ENCODE measurements around the gene NEURL1B. TPM values are rescaled to one million over a fixed set of nuclear protein-coding genes. Genes with fewer than 3 reads are reported as not detected.

Gene NEURL1B
- total and polyA plus RNA-seq, 4 donors, result 1.5 to 10.0 (median 5.5) TPM

- TF ChIP-seq CTCF (IDR thresholded peaks at IDR 0.05; ENCODE audit: low read depth, low read length, missing input control) (no peak), ATF3 (IDR thresholded peaks at IDR 0.05) (no peak), MAX (IDR thresholded peaks at IDR 0.05) (no peak), ZBTB33 (IDR thresholded peaks at IDR 0.05) (no peak), FOXA1 (IDR thresholded peaks at IDR 0.05) (no peak), SP1 (IDR thresholded peaks at IDR 0.05) (peak; percentile 57), HNF4G (IDR thresholded peaks at IDR 0.05) (no peak), RXRA (IDR thresholded peaks at IDR 0.05) (peak; percentile 79 to 80), RAD21 (IDR thresholded peaks at IDR 0.05) (peak in 1 of 2 donors; percentile 13), JUND (IDR thresholded peaks at IDR 0.05) (no peak), NR2F2 (IDR thresholded peaks at IDR 0.05) (peak; percentile 97)
- DNase-seq (ENCODE audit: low spot score), result no peak
- H3K9me3 ChIP-seq (ENCODE audit: control insufficient read depth in 4 of 4, low read length in 3 of 4), result peaks cover 0 to 2% (median 0%) of the 10 kb centered on the region in 4 donors
- WGBS, result 57% methylated on average over 4 of the region's 4 CpGs
- H3K36me3 ChIP-seq (ENCODE audit: control insufficient read depth in 4 of 4, insufficient read depth in 3 of 4, low read depth in 1 of 4, low read length in 3 of 4), result no peaks in the 10 kb centered on the region
- peak overlapping the region in 1 of 2 donors; percentile 54 for H3K27ac ChIP-seq (ENCODE audit: low read depth in 1 of 2, low read length in 2 of 2)
- no peaks in the 10 kb centered on the region for H3K27me3 ChIP-seq (ENCODE audit: control insufficient read depth in 4 of 4, insufficient read depth in 4 of 4, low read length in 3 of 4)
- H3K4me1 ChIP-seq (ENCODE audit: control insufficient read depth in 4 of 4, insufficient read depth in 4 of 4, low read length in 3 of 4), result no peaks in the 10 kb centered on the region
- no peak overlapping the region for H3K9ac ChIP-seq (ENCODE audit: low read depth in 1 of 2, low read length in 2 of 2)
- H3K4me3 ChIP-seq (ENCODE audit: low read depth in 1 of 3, low read length in 3 of 3), result no peak overlapping the region
These were observed 34.8 kb upstream of the NEURL1B start for GRCh38 chr5:172606156-172606785.

- Histone ChIP-seq H3K9me3 (ENCODE audit: control insufficient read depth in 4 of 4, low read length in 3 of 4) (peaks cover 0 to 2% (median 0%) of the 10 kb centered on the region in 4 donors), H3K27ac (ENCODE audit: low read depth in 1 of 2, low read length in 2 of 2) (peak overlapping the region; percentile 13 to 47), H3K36me3 (ENCODE audit: control insufficient read depth in 4 of 4, insufficient read depth in 3 of 4, low read depth in 1 of 4, low read length in 3 of 4) (no peaks in the 10 kb centered on the region), H3K4me1 (ENCODE audit: control insufficient read depth in 4 of 4, insufficient read depth in 4 of 4, low read length in 3 of 4) (no peaks in the 10 kb centered on the region), H3K27me3 (ENCODE audit: control insufficient read depth in 4 of 4, insufficient read depth in 4 of 4, low read length in 3 of 4) (no peaks in the 10 kb centered on the region), H3K9ac (ENCODE audit: low read depth in 1 of 2, low read length in 2 of 2) (no peak overlapping the region), H3K4me3 (ENCODE audit: low read depth in 1 of 3, low read length in 3 of 3) (no peak overlapping the region)
- no peak for DNase-seq (ENCODE audit: low spot score)
- TF ChIP-seq JUND (IDR thresholded peaks at IDR 0.05) (no peak), FOXA1 (IDR thresholded peaks at IDR 0.05) (no peak), ZBTB33 (IDR thresholded peaks at IDR 0.05) (no peak), HNF4G (IDR thresholded peaks at IDR 0.05) (no peak), CTCF (IDR thresholded peaks at IDR 0.05; ENCODE audit: low read depth, low read length, missing input control) (no peak), SP1 (IDR thresholded peaks at IDR 0.05) (peak; percentile 32), REST (IDR thresholded peaks at IDR 0.05) (no peak), GABPA (IDR thresholded peaks at IDR 0.05 in 1 of 2, conservative IDR thresholded peaks at IDR 0.05 in 1 of 2) (no peak), EGR1 (IDR thresholded peaks at IDR 0.05; ENCODE audit: low read depth in 2 of 2) (no peak), NR2F2 (IDR thresholded peaks at IDR 0.05) (peak; percentile 46)
- WGBS, result 71% methylated on average over 6 of the region's 6 CpGs
These were observed 33.8 kb upstream of the NEURL1B start for GRCh38 chr5:172607213-172607793.
